ENCODE data around the gene EOLA2.
"Not testable (repeated sequence)": the region's sequence is repeated elsewhere in the genome, so short reads cannot be mapped to it uniquely, and the experiment has no call there.

Gene EOLA2

GRCh38 chrX:149938427-149938880, at the start of gene EOLA2:
EOLA2 (minus strand) TSS chrX:149938491; CDS start chrX:149933874, 4,617 bp downstream.
- intact Hi-C loops (cut with DNase I), result loop anchor here (10.0 kb wide), 1 partner anchor 404 kb away; no protein-coding TSS in a partner anchor
- peak; percentile 85 to 99 (median 92) for DNase-seq

GRCh38 chrX:149987613-149988012, 49.3 kb upstream of the EOLA2 start:
- intact Hi-C loops (cut with DNase I), result no loop called here
- no peak for DNase-seq

- intact Hi-C loops (cut with DNase I), result no loop called here
- DNase-seq, result no peak
Observed at GRCh38 chrX:149984411-149984810, 46.1 kb upstream of the EOLA2 start.

DNA sequence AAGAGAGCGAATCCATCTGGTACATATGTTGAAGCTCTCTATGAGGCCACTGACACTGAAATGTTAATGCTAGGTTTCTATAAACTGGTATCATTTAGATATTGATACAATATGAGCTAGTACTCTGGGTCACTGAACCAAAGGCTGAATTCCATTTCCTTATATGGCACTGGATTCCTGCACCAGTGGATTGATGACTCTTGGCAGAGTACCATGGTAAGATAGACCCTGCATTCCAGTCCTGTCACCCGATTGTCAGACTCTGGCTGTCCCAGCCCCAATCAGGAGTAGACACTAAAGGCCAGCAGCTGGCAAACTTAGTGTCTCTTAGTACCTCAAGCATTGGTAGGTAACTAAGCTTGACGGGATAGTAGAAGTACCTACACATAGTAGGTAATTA, 44.0 kb upstream of the EOLA2 start:
- intact Hi-C loops (cut with DNase I), result no loop called here
- no peak for DNase-seq

GRCh38 chrX:149979126-149979644, 40.9 kb upstream of the EOLA2 start:
- no peak for DNase-seq
- intact Hi-C loops (cut with DNase I), result no loop called here

DNA sequence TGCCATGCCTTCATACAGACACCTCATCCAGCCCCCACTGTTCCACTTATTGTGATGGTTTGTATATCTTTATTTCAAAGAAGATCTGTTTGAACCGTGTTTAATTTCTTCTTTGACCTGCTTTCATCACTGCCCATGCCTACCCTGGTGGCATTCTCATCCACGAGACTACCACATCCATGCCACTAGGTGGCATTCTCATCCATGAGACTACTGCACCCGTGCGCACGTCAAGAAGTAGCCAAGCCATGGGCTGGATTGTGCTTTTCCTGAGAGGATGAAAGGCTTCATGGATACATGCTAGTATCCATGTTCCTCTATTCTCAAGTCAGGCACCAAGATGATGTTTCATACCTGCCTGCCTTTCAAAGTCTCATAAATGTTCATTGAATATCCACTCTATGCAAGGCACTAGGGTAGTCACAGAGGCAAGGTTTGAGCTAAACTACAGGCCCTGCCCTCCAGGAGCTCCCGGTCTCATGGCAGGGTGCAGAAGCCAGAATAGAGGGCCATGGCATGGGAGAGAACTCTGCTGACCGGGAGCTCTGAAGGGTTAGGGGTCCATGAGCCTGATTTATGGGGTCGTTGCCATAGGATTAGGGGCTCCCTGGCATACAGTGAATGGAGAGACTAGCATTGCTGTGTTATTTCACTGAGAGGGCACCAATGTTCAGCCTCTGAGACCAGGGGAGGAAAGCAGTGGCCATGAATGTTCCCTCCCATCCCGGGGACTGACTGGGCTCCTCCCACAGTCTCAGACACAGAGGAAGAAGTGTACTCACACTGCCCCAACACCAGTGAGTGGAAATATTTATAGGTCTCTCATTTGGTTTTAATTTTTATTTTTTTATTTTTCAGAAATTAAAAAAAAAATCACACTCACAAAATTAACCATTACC, 24.8 kb upstream of the EOLA2 start:
- peak in 9 of 10 donors; percentile 20 to 94 (median 48) for DNase-seq
- intact Hi-C loops (cut with DNase I), result loop anchor here (5.0 to 10.0 kb wide), 3 partner anchors 399 to 754 kb away; partner anchors contain the start of gene MAMLD1

DNA sequence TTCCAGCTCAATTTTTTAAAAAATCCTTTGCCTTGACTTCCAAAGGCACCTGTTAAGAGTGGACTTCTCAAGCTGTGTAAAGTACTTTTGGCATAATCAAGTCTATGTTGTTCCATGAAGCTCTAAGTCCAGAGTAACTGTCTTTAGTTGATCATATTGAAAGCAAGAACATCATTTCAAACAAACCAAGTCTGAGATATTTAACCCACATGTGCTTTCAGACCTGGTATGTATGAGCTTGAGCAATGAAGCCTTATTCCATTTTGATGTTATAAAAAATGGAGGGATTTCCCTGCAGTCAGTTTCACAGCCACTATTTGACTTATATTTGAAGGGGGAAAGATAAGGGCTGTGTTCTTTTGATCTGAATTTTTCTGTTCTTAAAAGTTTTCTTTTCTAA, 23.7 kb upstream of the EOLA2 start:
- intact Hi-C loops (cut with DNase I), result loop anchor here (5.0 to 10.0 kb wide), 3 partner anchors 400 to 755 kb away; partner anchors contain the start of gene MAMLD1
- DNase-seq, result no peak

DNA sequence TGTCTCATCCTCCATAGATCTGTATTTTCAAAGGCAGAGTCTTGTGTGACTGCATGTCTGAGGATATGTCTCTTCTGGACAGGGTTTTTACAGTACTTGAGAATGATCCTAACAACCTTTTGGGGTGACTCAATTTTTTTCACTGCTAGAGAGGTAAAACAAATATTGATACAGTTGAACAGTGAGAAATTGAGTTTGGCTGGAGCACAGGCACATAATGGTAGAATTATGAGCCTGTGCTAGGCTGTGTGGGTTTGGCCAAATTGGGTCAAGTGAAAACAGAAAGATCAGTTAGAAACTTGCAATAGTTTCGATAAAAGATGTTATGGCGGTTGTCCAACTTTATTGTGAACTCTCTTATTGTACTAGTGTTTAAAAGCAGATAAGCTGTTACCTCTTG, 23.3 kb upstream of the EOLA2 start:
- intact Hi-C loops (cut with DNase I), result loop anchor here (5.0 to 10.0 kb wide), 3 partner anchors 401 to 756 kb away; partner anchors contain the start of gene MAMLD1
- no peak for DNase-seq

GRCh38 chrX:149950681-149951080, 12.4 kb upstream of the EOLA2 start:
- no peak for DNase-seq
- intact Hi-C loops (cut with DNase I), result no loop called here

DNA sequence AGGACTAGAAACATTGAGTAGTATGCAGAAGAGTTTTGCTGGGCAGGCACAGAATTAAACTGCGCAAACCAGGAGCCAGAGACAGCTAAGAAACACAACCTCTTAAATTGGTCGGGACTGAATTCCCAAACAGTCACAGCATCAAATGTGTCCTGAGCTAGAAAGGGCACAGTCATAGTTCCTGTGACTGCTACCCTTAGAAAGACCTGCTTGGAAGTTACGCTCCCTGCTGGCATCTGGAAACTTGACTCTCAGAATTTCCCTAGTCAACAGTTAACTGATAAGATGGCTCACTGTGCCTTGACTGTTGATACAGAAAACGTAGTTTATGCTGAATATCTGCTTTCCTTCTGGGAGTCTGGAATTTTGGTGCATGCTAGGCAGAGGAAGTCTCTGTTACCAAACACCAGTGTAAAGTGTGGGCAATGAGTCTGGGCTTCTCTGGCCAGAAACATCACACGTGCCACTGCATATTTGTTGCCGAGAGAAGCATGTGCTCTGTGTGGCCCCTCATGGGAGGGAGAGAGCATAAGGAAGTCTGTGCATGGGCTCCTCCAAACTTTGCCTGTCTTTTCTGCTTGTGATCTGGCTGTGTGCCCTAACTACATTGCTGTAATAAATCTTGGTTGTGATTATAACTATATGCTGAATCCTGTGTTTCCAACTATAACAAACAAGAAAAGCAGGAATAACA, 11.6 kb upstream of the EOLA2 start:
- intact Hi-C loops (cut with DNase I), result no loop called here
- DNase-seq, result no peak

GRCh38 chrX:149948016-149948415, 9.7 kb upstream of the EOLA2 start:
- intact Hi-C loops (cut with DNase I), result no loop called here
- DNase-seq, result no peak

- intact Hi-C loops (cut with DNase I), result not testable (repeated sequence)
Observed at GRCh38 chrX:149946932-149947331, 8.6 kb upstream of the EOLA2 start.

GRCh38 chrX:149945820-149946219, 7.5 kb upstream of the EOLA2 start:
- DNase-seq; intact Hi-C loops (cut with DNase I): not testable (repeated sequence)

More at GRCh38 chrX:149946932-149947331, 8.6 kb upstream of the EOLA2 start:
- DNase-seq, result not testable (repeated sequence)

DNA sequence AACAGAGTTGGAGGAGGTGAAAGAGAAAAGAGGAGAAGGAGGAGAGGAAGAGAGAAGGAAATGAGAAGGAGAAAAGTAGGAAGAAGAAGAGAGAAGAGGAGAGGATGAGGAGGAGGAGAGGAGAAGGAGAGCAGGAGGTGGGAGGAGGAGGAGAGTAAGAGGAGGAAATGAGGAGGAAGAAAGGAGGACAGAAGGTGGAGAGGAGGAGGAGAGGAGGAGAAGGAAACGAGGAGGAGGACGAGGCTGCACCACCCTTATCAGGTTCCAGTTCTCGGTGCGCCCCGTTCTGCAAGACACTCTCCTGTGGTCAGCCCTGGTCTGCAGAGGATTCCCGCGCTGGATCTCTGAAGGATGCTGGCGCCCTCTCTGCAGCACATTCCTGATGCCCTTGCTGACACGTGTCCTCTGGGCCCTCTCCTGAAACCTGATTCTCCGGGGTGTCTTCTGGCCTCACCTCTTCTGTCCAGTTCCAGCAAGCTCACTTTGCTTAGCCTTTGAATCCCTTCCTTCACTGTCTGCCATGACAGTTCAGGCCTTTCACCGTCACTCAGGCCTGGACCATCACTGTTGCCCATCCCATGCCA, 6.9 kb upstream of the EOLA2 start:
- DNase-seq, result peak in 1 of 10 donors; percentile 29
- intact Hi-C loops (cut with DNase I), result not testable (repeated sequence)

DNA sequence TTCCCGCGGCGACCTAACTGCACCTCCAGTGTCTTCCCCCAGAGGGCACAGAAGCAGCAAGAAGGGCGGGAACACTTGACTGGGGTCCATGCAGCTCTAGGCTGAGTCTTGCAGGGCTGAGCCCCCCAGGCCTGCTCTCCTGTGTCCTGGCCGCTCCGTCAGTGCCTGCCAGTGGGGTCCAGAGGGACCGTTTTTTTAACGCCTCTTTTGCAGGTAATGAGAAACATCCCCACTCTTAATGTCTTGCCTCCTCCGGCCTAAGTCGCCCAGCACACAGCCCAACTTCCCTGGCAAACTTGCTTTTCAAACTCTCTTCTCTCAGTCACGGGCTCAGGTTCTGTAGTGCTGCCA, 2.4 kb upstream of the EOLA2 start:
- intact Hi-C loops (cut with DNase I); DNase-seq: not testable (repeated sequence)

DNA sequence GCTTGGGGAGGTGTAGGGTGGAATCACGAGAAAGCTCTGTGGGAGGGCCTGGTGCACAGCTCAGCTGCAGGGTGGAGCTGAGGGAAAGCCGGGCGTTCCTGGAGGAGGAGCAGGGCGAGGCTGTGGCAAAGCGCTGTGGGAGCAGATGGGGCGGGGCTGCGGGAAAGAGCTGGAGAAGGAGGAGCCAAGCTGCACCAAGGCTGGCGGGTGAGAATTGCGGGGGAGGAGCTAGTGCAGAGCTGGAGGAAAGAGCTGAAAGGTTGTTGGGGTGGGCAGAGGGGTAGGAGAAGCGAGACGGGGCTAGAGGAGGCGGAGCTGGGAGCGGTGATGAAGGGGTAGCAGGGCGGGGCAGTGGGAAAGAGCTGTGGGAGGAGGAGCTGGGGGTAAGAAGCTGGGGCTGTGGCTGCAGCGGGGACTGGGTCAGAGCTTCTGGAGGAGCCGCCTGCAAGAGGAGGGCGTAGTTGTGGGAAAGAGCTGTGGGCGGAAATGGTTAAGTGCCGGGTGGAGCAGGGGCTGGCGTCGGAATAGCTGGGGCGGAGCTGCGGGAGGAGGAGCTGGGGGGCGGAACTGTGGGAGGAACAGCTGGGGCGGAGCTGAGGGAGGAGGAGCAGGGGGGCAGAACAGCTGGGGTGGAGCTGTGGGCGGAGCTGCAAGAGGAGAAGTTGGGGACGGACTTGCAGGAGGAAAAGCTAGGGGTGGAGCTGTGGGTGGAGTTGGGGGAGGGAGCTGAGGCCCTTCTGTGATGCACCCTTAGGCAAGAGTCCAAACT, 1.8 kb upstream of the EOLA2 start:
- intact Hi-C loops (cut with DNase I), result loop anchor here (10.0 kb wide), 1 partner anchor 405 kb away; no protein-coding TSS in a partner anchor
- peak; percentile 82 to 99 (median 88) for DNase-seq

GRCh38 chrX:149939655-149939904, 1.3 kb upstream of the EOLA2 start:
- intact Hi-C loops (cut with DNase I), result loop anchor here (10.0 kb wide), 1 partner anchor 405 kb away; no protein-coding TSS in a partner anchor
- no peak for DNase-seq

DNA sequence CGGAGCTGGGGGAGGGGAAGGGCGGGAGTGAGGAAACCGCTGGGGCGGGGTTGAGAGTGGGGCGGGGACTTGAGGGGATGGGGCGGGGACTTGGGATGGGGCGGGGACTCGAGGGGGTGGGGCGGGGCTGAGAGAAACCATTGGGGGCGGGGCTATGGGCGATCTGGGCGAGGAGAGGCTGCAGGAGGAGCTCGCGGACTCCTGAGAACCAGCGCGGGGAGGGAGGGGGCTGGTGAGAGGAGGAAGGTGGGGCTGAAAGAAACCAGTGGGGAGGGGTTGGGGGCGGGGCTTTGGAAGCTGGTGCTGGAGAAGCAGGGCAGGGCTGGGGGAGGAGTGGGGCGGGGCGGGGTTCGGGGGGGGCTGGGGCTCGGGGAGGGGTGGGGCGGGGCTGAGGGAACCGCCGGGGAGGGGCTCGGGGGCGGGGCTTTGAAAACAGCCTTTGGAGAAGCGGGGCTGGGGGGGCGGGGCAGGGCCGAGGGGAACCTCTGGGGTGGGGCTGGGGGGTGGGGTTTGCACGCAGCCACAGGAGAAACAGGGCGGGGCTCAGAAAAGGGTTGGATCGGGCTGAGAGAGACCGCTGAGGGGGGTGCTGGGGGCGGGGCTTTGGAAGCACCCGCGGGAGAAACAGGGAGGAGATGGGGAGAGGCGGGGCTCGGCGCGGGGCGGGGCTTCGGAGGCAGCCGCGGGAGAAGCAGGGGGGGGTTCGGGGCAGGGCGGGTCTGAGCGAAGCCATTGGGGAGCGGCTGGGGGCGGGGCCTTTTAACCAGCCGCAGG, 777 bp upstream of the EOLA2 start:
- DNase-seq, result peak; percentile 81 to 99 (median 89)
- intact Hi-C loops (cut with DNase I), result loop anchor here (10.0 kb wide), 1 partner anchor 404 kb away; no protein-coding TSS in a partner anchor

GRCh38 chrX:149937871-149938426, 342 bp downstream of the EOLA2 start:
- DNase-seq, result peak in 3 of 10 donors; percentile 9 to 83 (median 78)
- intact Hi-C loops (cut with DNase I), result loop anchor here (10.0 kb wide), 1 partner anchor 403 kb away; no protein-coding TSS in a partner anchor
